ENCODE measurements around the gene GATAD1.
A peak's percentile ranks its signal among the peaks of the same experiment; 100 is the strongest.

GATAD1 gene

DNA sequence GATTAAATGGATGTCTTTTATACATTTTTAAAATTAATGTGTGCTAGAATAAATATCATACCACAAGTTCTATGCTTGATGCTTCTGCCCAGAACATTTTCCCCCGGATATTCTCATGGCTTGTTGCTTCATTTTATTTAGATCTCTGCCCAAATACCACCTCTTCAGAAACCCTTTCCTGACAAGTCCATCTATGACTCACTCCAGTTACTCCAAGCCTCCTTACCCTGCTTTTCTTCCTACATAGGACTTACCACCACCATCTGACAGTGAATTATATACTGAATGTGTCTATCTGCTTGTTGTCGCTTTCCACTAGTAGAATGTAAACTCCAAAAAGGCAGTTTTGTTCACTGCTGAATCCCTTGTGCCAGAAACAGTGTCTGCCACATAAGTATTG lies 49.6 kb downstream of the GATAD1 start:
- TF ChIP-seq, protein P1, sequence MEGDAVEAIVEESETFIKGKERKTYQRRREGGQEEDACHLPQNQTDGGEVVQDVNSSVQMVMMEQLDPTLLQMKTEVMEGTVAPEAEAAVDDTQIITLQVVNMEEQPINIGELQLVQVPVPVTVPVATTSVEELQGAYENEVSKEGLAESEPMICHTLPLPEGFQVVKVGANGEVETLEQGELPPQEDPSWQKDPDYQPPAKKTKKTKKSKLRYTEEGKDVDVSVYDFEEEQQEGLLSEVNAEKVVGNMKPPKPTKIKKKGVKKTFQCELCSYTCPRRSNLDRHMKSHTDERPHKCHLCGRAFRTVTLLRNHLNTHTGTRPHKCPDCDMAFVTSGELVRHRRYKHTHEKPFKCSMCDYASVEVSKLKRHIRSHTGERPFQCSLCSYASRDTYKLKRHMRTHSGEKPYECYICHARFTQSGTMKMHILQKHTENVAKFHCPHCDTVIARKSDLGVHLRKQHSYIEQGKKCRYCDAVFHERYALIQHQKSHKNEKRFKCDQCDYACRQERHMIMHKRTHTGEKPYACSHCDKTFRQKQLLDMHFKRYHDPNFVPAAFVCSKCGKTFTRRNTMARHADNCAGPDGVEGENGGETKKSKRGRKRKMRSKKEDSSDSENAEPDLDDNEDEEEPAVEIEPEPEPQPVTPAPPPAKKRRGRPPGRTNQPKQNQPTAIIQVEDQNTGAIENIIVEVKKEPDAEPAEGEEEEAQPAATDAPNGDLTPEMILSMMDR (IDR thresholded peaks at IDR 0.05; ENCODE audit: insufficient read depth, low read depth, low read length, missing control alignments): no peak
- DNase-seq (ENCODE audit: low read depth): peak; percentile 6

DNA sequence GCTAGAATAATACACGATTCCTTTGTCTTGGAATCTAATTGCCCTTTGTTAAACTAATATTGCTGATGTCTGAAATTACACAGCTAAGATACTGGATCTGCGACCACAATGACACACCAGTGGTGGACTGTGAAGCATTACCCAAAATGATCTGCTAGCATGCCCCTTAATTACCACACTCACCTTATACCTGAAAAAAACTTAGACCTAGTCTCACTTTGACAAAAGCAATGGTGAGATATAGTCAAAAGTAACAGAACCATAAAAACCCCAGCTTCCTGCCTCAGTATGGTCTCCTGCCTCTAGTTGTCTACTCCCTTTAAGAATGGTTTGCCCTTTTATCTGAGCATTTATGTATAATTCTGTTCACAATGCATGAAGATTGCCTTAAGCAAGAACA lies 51.3 kb downstream of the GATAD1 start:
- TF ChIP-seq, protein P1 (IDR thresholded peaks at IDR 0.05; ENCODE audit: insufficient read depth, low read depth, low read length, missing control alignments): no peak
- DNase-seq (ENCODE audit: low read depth): no peak
- no peak overlapping the region for H3K4me3 ChIP-seq (ENCODE audit: low read length)

More for the DNA sequence above, 49.6 kb downstream of the GATAD1 start:
- no peak overlapping the region for H3K4me3 ChIP-seq (ENCODE audit: low read length)

DNA sequence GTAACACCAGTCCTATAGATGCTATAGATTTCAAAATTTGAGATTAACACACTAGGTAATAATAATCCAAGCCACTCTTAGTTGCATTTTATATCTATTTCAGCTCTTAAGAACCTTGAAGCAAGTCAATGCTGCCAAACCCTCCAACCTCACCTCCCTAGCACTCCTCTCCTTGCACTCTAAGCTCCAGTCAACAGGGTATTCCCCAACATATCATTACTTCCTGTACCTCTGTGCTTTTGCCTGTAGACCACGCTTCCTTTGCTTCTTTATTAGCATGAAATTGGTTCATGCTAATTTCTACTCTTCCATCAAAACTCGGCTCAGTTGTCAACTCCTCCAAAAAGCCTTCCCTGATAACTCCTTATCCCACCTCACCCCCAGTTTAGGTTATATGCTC lies 56.5 kb downstream of the GATAD1 start:
- TF ChIP-seq, protein P1 (IDR thresholded peaks at IDR 0.05; ENCODE audit: insufficient read depth, low read depth, low read length, missing control alignments): no peak
- DNase-seq (ENCODE audit: low read depth): no peak
- no peak overlapping the region for H3K4me3 ChIP-seq (ENCODE audit: low read length)

DNA sequence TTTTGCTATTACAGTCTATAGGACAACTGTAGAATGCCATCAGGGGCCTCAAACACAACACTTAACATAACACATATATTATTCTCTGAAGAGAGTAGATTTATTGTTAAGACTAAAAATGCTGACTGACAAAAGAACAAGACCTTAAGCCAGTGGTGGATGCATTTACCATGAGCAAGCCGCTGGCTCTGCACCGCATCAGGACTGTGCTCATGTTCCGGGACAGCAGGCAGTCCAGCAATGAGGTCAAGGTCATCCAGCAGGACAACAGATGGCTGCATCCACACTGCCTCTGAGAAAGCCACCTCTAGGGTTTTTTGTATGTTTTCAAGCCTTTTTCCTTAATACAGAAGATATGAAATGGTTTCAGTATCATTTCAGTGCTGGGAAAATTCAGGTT lies 57.3 kb downstream of the GATAD1 start:
- H3K4me3 ChIP-seq (ENCODE audit: low read length): no peak overlapping the region
- TF ChIP-seq, protein P1 (IDR thresholded peaks at IDR 0.05; ENCODE audit: insufficient read depth, low read depth, low read length, missing control alignments): no peak
- no peak for DNase-seq (ENCODE audit: low read depth)

DNA sequence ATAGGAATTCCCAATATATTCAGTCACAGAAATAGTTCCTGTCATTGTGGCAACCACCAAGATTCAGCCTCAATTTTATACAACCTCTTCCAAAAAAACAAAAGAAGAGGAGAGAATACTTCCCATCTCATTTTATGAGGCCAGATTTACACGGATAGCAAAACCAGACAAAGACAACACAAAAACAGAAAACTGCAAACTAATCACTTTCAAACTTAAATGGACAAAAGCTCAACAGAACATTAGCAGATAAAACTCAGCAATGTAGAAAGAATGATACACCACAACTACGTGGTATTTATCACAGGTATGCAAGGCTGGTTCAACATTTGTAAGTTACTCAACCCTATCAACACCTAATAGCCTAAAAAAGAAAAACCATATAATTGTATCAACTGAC lies 59.1 kb downstream of the GATAD1 start:
- TF ChIP-seq, protein P1 (IDR thresholded peaks at IDR 0.05; ENCODE audit: insufficient read depth, low read depth, low read length, missing control alignments): no peak
- no peak for DNase-seq (ENCODE audit: low read depth)
- no peak overlapping the region for H3K4me3 ChIP-seq (ENCODE audit: low read length)

DNA sequence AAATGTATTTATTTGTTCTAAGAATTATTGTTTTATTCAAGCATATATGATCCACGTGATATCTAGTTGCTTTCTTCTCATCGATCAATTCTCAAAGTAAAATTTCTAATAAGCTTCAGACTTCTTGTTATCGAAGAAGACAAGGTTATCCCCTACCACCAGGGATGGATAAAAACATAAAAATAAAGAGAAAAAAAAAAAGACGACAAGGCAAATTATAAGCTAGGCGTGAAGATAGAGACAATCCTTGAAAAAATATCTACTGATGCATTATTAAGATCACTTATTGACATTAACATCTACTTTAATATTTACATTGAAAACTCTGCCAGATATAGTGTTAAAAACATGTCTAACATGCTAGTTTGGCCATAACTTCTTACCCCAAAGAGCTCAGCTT lies 61.7 kb downstream of the GATAD1 start:
- no peak overlapping the region for H3K4me3 ChIP-seq (ENCODE audit: low read length)
- no peak for DNase-seq (ENCODE audit: low read depth)
- TF ChIP-seq, protein P1 (IDR thresholded peaks at IDR 0.05; ENCODE audit: insufficient read depth, low read depth, low read length, missing control alignments): no peak
